Measurements from ENCODE around the gene LARGE1. TPM values are rescaled to one million over a fixed set of nuclear protein-coding genes. Genes with fewer than 3 reads are reported as not detected.

The LARGE1 gene
- polyA plus RNA-seq, 1 experiment = 8.5 TPM

- CTCF ChIA-PET = interaction anchor here (1.0 kb wide), 1 partner anchor 26 kb away, joined by 3 read pairs; no protein-coding TSS in a partner anchor
- POLR2A ChIA-PET = no interaction called here
- Histone ChIP-seq H3K27me3 (ENCODE audit: control insufficient read depth, insufficient read depth, low read length) (no peaks in the 10 kb centered on the region), H3K36me3 (ENCODE audit: control insufficient read depth, insufficient read depth, low read length) (no peaks in the 10 kb centered on the region), H3K4me3 (ENCODE audit: low read depth, low read length) (no peak overlapping the region)
- TF ChIP-seq CTCF (IDR thresholded peaks at IDR 0.05; ENCODE audit: insufficient read depth, low read depth, low read length) = no peak
- no peak for DNase-seq (ENCODE audit: low read depth)
Observed at GRCh38 chr22:33544707-33545106, 375.6 kb downstream of the LARGE1 start.

GRCh38 chr22:33542722-33543121 is 377.6 kb downstream of the LARGE1 start:
- H3K27me3 ChIP-seq (ENCODE audit: control insufficient read depth, insufficient read depth, low read length) = no peaks in the 10 kb centered on the region
- no peak for TF ChIP-seq CTCF (IDR thresholded peaks at IDR 0.05; ENCODE audit: insufficient read depth, low read depth, low read length)
- no peak overlapping the region for H3K4me3 ChIP-seq (ENCODE audit: low read depth, low read length)
- no peaks in the 10 kb centered on the region for H3K36me3 ChIP-seq (ENCODE audit: control insufficient read depth, insufficient read depth, low read length)
- DNase-seq (ENCODE audit: low read depth) = no peak
- CTCF ChIA-PET = no interaction called here
- POLR2A ChIA-PET = no interaction called here

- no peak for TF ChIP-seq CTCF (IDR thresholded peaks at IDR 0.05; ENCODE audit: insufficient read depth, low read depth, low read length)
- Histone ChIP-seq H3K27me3 (ENCODE audit: control insufficient read depth, insufficient read depth, low read length) (no peaks in the 10 kb centered on the region), H3K4me3 (ENCODE audit: low read depth, low read length) (no peak overlapping the region), H3K36me3 (ENCODE audit: control insufficient read depth, insufficient read depth, low read length) (no peaks in the 10 kb centered on the region)
- ChIA-PET CTCF (no interaction called here), POLR2A (no interaction called here)
- DNase-seq (ENCODE audit: low read depth) = no peak
Observed at GRCh38 chr22:33542153-33542552, 378.1 kb downstream of the LARGE1 start.

- DNase-seq (ENCODE audit: low read depth) = no peak
- no peak overlapping the region for H3K4me3 ChIP-seq (ENCODE audit: low read depth, low read length)
- H3K36me3 ChIP-seq (ENCODE audit: control insufficient read depth, insufficient read depth, low read length) = no peaks in the 10 kb centered on the region
- CTCF ChIA-PET = no interaction called here
- POLR2A ChIA-PET = no interaction called here
- H3K27me3 ChIP-seq (ENCODE audit: control insufficient read depth, insufficient read depth, low read length) = no peaks in the 10 kb centered on the region
- TF ChIP-seq CTCF (IDR thresholded peaks at IDR 0.05; ENCODE audit: insufficient read depth, low read depth, low read length) = no peak
Observed at GRCh38 chr22:33539902-33540751, 380.1 kb downstream of the LARGE1 start.

- ChIA-PET CTCF (no interaction called here), POLR2A (no interaction called here)
- H3K36me3 ChIP-seq (ENCODE audit: control insufficient read depth, insufficient read depth, low read length) = no peaks in the 10 kb centered on the region
- H3K27me3 ChIP-seq (ENCODE audit: control insufficient read depth, insufficient read depth, low read length) = no peaks in the 10 kb centered on the region
- DNase-seq (ENCODE audit: low read depth) = no peak
- TF ChIP-seq CTCF (IDR thresholded peaks at IDR 0.05; ENCODE audit: insufficient read depth, low read depth, low read length) = no peak
- no peak overlapping the region for H3K4me3 ChIP-seq (ENCODE audit: low read depth, low read length)
Observed at GRCh38 chr22:33539202-33539901, 380.9 kb downstream of the LARGE1 start.

All from BJ (cell line).